WTC11 (cell line): ENCODE results near the gene ASMT. TPM values are rescaled to one million over a fixed set of nuclear protein-coding genes. Genes with fewer than 3 reads are reported as not detected.

Source experiments
- ATAC-seq: fragments of 200-7000 bp; cut with Tn5 transposase; 2 replicates; pipeline ENCODE4 v1.10.0; 2021; ENCODE audit warnings: mild to moderate bottlenecking, moderate library complexity
- CTCF ChIA-PET: fragments of 300-600 bp; sonication (Branson Sonifier 250); formaldehyde crosslinking; loops from one replicate; lab custom pipeline; 2021; ENCODE audit warnings: antibody characterized with exemption; lab: Charles Lee
- POLR2A ChIA-PET: fragments of 350-600 bp; sonication (Branson Sonifier 250); formaldehyde crosslinking; loops from one replicate; lab custom pipeline; 2021; ENCODE audit warnings: antibody characterized with exemption; lab: Charles Lee
- DNase-seq: peaks from one replicate; pipeline ENCODE4 v3.0.0; 2021; ENCODE audit warnings: low spot score
- H3K27ac Mint-ChIP-seq: 2 replicates; pipeline ENCODE4 v1.8.0; 2021; ENCODE audit warnings: mixed read lengths
- H3K27me3 Mint-ChIP-seq: 2 replicates; pipeline ENCODE4 v1.8.0; 2021; ENCODE audit warnings: low read depth, mild to moderate bottlenecking, moderate library complexity, mixed read lengths
- H3K36me3 Mint-ChIP-seq: 2 replicates; pipeline ENCODE4 v1.8.0; 2021; ENCODE audit warnings: mixed read lengths
- H3K4me1 Mint-ChIP-seq: 2 replicates; pipeline ENCODE4 v1.8.0; 2022; ENCODE audit warnings: mixed read lengths
- H3K4me3 Mint-ChIP-seq: 2 replicates; pipeline ENCODE4 v1.8.0; 2021; ENCODE audit warnings: mild to moderate bottlenecking, moderate library complexity, mixed read lengths
- H3K9me3 Mint-ChIP-seq: 2 replicates; pipeline ENCODE4 v1.8.0; 2021; ENCODE audit warnings: mixed read lengths
- AR ChIP-seq: fragments of 250-450 bp; sonication (Bioruptor Pico); IDR thresholded peaks from 2 replicates; pipeline ENCODE4 v1.9.0; 2021; ENCODE audit warnings: mild to moderate bottlenecking
- ATF6 ChIP-seq: sonication (generic); formaldehyde crosslinking; IDR thresholded peaks from 2 replicates; pipeline ENCODE4 v1.8.1; 2023; ENCODE audit warnings: mild to moderate bottlenecking, missing genetic modification reagents
- E2F5 ChIP-seq: sonication (generic); formaldehyde crosslinking; IDR thresholded peaks from 2 replicates; pipeline ENCODE4 v1.8.1; 2022; ENCODE audit warnings: mild to moderate bottlenecking, moderate library complexity, missing genetic modification reagents
- GABPB1 ChIP-seq: sonication (generic); formaldehyde crosslinking; IDR thresholded peaks from 2 replicates; pipeline ENCODE4 v1.8.1; 2023; ENCODE audit warnings: mild to moderate bottlenecking, missing genetic modification reagents
- GRHL2 ChIP-seq: fragments of 250-450 bp; sonication (Bioruptor Pico); IDR thresholded peaks from 2 replicates; pipeline ENCODE4 v1.8.0; 2022; ENCODE audit warnings: mild to moderate bottlenecking, moderate library complexity; ENCODE audit not compliant: insufficient replicate concordance, severe bottlenecking
- IRF2 ChIP-seq: sonication (generic); formaldehyde crosslinking; IDR thresholded peaks from 2 replicates; pipeline ENCODE4 v1.8.0; 2022; ENCODE audit warnings: low read depth, missing genetic modification reagents, borderline replicate concordance
- NFATC4 ChIP-seq: fragments of 250-450 bp; sonication (Bioruptor Pico); IDR thresholded peaks from 2 replicates; pipeline ENCODE4 v1.9.0; 2021; ENCODE audit warnings: mild to moderate bottlenecking
- NFYB ChIP-seq: sonication (generic); formaldehyde crosslinking; conservative IDR thresholded peaks from 2 replicates; pipeline ENCODE4 v1.8.0; 2022; ENCODE audit warnings: low read depth, missing genetic modification reagents
- RORB ChIP-seq: fragments of 250-450 bp; sonication (Bioruptor Pico); IDR thresholded peaks from 2 replicates; pipeline ENCODE4 v1.9.0; 2021; ENCODE audit warnings: mild to moderate bottlenecking
- SMAD4 ChIP-seq: sonication (generic); formaldehyde crosslinking; IDR thresholded peaks from 2 replicates; pipeline ENCODE4 v1.8.0; 2022; ENCODE audit warnings: mild to moderate bottlenecking, missing genetic modification reagents
- TEAD4 ChIP-seq: sonication (generic); formaldehyde crosslinking; IDR thresholded peaks from 2 replicates; pipeline ENCODE4 v1.8.0; 2022; ENCODE audit warnings: mild to moderate bottlenecking, missing genetic modification reagents
- ZBTB21 ChIP-seq: sonication (generic); formaldehyde crosslinking; IDR thresholded peaks from 2 replicates; pipeline ENCODE4 v1.8.1; 2023; ENCODE audit warnings: mild to moderate bottlenecking, missing genetic modification reagents, borderline replicate concordance
- ZNF281 ChIP-seq: sonication (generic); formaldehyde crosslinking; IDR thresholded peaks from 2 replicates; pipeline ENCODE4 v1.8.0; 2023; ENCODE audit warnings: mild to moderate bottlenecking, missing genetic modification reagents
- ZNF317 ChIP-seq: sonication (generic); formaldehyde crosslinking; IDR thresholded peaks from 2 replicates; pipeline ENCODE4 v1.8.1; 2023; ENCODE audit warnings: low read depth, mild to moderate bottlenecking, moderate library complexity, missing genetic modification reagents, borderline replicate concordance
- ZNF423 ChIP-seq: fragments of 250-450 bp; sonication (Bioruptor Pico); IDR thresholded peaks from 2 replicates; pipeline ENCODE4 v2.1.2; 2022; ENCODE audit warnings: mild to moderate bottlenecking, moderate library complexity
- total RNA-seq: library from RNA; stranded (reverse); gene quantifications from 3 replicates; pipeline ENCODE4 v1.2.3, GENCODE V29; 2021

The ASMT gene
- total RNA-seq, 1 experiment from 2014 or later: 0.33 TPM

GRCh38 chrX:1659664-1660461, 45.0 kb downstream of the ASMT start (continued):
- TF ChIP-seq SMAD4 (CRISPR knock-in tag) (no peak), RORB (CRISPR knock-in tag) (no peak), TEAD4 (CRISPR knock-in tag) (no peak), AR (CRISPR knock-in tag) (no peak), ZNF281 (no peak), NFATC4 (CRISPR knock-in tag) (no peak), ZNF317 (CRISPR knock-in tag) (no peak), GABPB1 (CRISPR knock-in tag) (no peak)

GRCh38 chrX:1661048-1661921, 46.4 kb downstream of the ASMT start:
- Mint-ChIP-seq H3K27ac (no peak overlapping the region; the same call in 1 of the 2 replicates), H3K4me1 (peaks cover 21% of the 10 kb centered on the region), H3K4me3 (peak overlapping the region; percentile 42), H3K27me3 (no peaks in the 10 kb centered on the region; the same call in 1 of the 2 replicates), H3K36me3 (peaks cover 6% of the 10 kb centered on the region; the same call in 1 of the 2 replicates), H3K9me3 (peaks cover 17% of the 10 kb centered on the region)
- POLR2A ChIA-PET: no interaction called here
- ATAC-seq (peak; percentile 81), DNase-seq (peak; percentile 91)
- TF ChIP-seq ATF6 (CRISPR knock-in tag) (no peak), ZNF423 (CRISPR knock-in tag) (no peak), E2F5 (CRISPR knock-in tag) (peak; percentile 36; the same call in 1 of the 2 replicates), IRF2 (no peak), NFYB (peak; percentile 94), GRHL2 (no peak), ZBTB21 (peak; percentile 99)
- CTCF ChIA-PET: no interaction called here
